ENCODE results near the gene CCDC157. TPM values are rescaled to one million over a fixed set of nuclear protein-coding genes. Genes with fewer than 3 reads are reported as not detected.

Gene CCDC157
- total RNA-seq, 1 experiment from 2014 or later = 1.1 TPM

- Mint-ChIP-seq H3K9me3 (ENCODE audit: unreplicated experiment) (no peaks in the 10 kb centered on the region), H3K27ac (ENCODE audit: low read depth, unreplicated experiment) (no peak overlapping the region), H3K27me3 (ENCODE audit: insufficient read depth, unreplicated experiment) (no peaks in the 10 kb centered on the region), H3K4me1 (ENCODE audit: insufficient read depth, unreplicated experiment) (peaks cover 26% of the 10 kb centered on the region), H3K4me3 (ENCODE audit: unreplicated experiment) (no peak overlapping the region), H3K36me3 (ENCODE audit: insufficient read depth, unreplicated experiment) (peaks cover 13% of the 10 kb centered on the region)
- no peak for DNase-seq (ENCODE audit: unreplicated experiment)
- ChIA-PET POLR2A (interaction anchor here (0.6 to 1.2 kb wide), 3 partner anchors 15 to 64 kb away, joined by 3 to 4 read pairs (median 4); partner anchors contain the start of gene SEC14L2), CTCF (interaction anchor here (0.7 to 1.3 kb wide), 6 partner anchors 19 to 250 kb away, joined by 3 to 4 read pairs (median 3); partner anchors contain the start of gene RNF215)
- BruUV-seq (replicated peaks) = no TSS peak
- no peak for TF ChIP-seq CTCF (IDR thresholded peaks at IDR 0.05; ENCODE audit: unreplicated experiment)
- intact Hi-C loops (cut with micrococcal nuclease) = no loop called here
Observed at GRCh38 chr22:30358541-30358940, 1.7 kb downstream of the CCDC157 start.

- intact Hi-C loops (cut with micrococcal nuclease) = no loop called here
- Mint-ChIP-seq H3K4me1 (ENCODE audit: insufficient read depth, unreplicated experiment) (peaks cover 5% of the 10 kb centered on the region), H3K27ac (ENCODE audit: low read depth, unreplicated experiment) (no peak overlapping the region), H3K27me3 (ENCODE audit: insufficient read depth, unreplicated experiment) (no peaks in the 10 kb centered on the region), H3K36me3 (ENCODE audit: insufficient read depth, unreplicated experiment) (no peaks in the 10 kb centered on the region), H3K9me3 (ENCODE audit: unreplicated experiment) (no peaks in the 10 kb centered on the region), H3K4me3 (ENCODE audit: unreplicated experiment) (no peak overlapping the region)
- CTCF ChIA-PET = interaction anchor here (0.5 to 0.6 kb wide), 2 partner anchors 45 to 917 kb away, joined by 3 read pairs; no protein-coding TSS in a partner anchor
- TF ChIP-seq CTCF (IDR thresholded peaks at IDR 0.05; ENCODE audit: unreplicated experiment) = no peak
- BruUV-seq (replicated peaks) = no TSS peak
- no peak for DNase-seq (ENCODE audit: unreplicated experiment)
- POLR2A ChIA-PET = no interaction called here
Observed at GRCh38 chr22:30361916-30362650, 5.3 kb downstream of the CCDC157 start.

- BruUV-seq (replicated peaks) = no TSS peak
- intact Hi-C loops (cut with micrococcal nuclease) = no loop called here
- CTCF ChIA-PET = interaction anchor here (0.5 to 0.6 kb wide), 2 partner anchors 46 to 918 kb away, joined by 3 read pairs; no protein-coding TSS in a partner anchor
- no peak for TF ChIP-seq CTCF (IDR thresholded peaks at IDR 0.05; ENCODE audit: unreplicated experiment)
- POLR2A ChIA-PET = no interaction called here
- no peaks in the 10 kb centered on the region for H3K36me3 Mint-ChIP-seq (ENCODE audit: insufficient read depth, unreplicated experiment)
- no peak overlapping the region for H3K4me3 Mint-ChIP-seq (ENCODE audit: unreplicated experiment)
- no peak overlapping the region for H3K27ac Mint-ChIP-seq (ENCODE audit: low read depth, unreplicated experiment)
- H3K4me1 Mint-ChIP-seq (ENCODE audit: insufficient read depth, unreplicated experiment) = peaks cover 5% of the 10 kb centered on the region
- no peak for DNase-seq (ENCODE audit: unreplicated experiment)
- H3K27me3 Mint-ChIP-seq (ENCODE audit: insufficient read depth, unreplicated experiment) = no peaks in the 10 kb centered on the region
- no peaks in the 10 kb centered on the region for H3K9me3 Mint-ChIP-seq (ENCODE audit: unreplicated experiment)
Observed at GRCh38 chr22:30362651-30363281, 6.0 kb downstream of the CCDC157 start.

GRCh38 chr22:30365891-30366290 is 9.1 kb downstream of the CCDC157 start:
- BruUV-seq (replicated peaks) = no TSS peak
- Mint-ChIP-seq H3K4me3 (ENCODE audit: unreplicated experiment) (no peak overlapping the region), H3K36me3 (ENCODE audit: insufficient read depth, unreplicated experiment) (no peaks in the 10 kb centered on the region), H3K9me3 (ENCODE audit: unreplicated experiment) (no peaks in the 10 kb centered on the region), H3K27ac (ENCODE audit: low read depth, unreplicated experiment) (no peak overlapping the region), H3K4me1 (ENCODE audit: insufficient read depth, unreplicated experiment) (no peaks in the 10 kb centered on the region), H3K27me3 (ENCODE audit: insufficient read depth, unreplicated experiment) (no peaks in the 10 kb centered on the region)
- no peak for TF ChIP-seq CTCF (IDR thresholded peaks at IDR 0.05; ENCODE audit: unreplicated experiment)
- CTCF ChIA-PET = interaction anchor here (0.9 to 1.1 kb wide), 3 partner anchors 78 to 258 kb away, joined by 3 to 4 read pairs (median 3); no protein-coding TSS in a partner anchor
- no peak for DNase-seq (ENCODE audit: unreplicated experiment)
- POLR2A ChIA-PET = interaction anchor here (2.9 kb wide), 1 partner anchor 10 kb away, joined by 10 read pairs; the partner anchor contains the start of genes CCDC157 and SF3A1
- intact Hi-C loops (cut with micrococcal nuclease) = no loop called here
